Right atrium auricular region (tissue), 2 donors: ENCODE data around the gene CAPZA2. TPM values are rescaled to one million over a fixed set of nuclear protein-coding genes. Genes with fewer than 3 reads are reported as not detected.

ENCODE experiments used
- DNase-seq: peaks from one replicate; pipeline ENCODE4 v3.0.0-alpha.2; 2019; ENCODE audit warnings: low spot score
- H3K27ac ChIP-seq, 2 donors: fragments of 200-600 bp; sonication (generic); 1 replicate in 1 of 2; 2 replicates in 1 of 2; pipeline ENCODE4 v1.5.1; 2016 to 2019
- H3K27me3 ChIP-seq, 2 donors: fragments of 200-600 bp; sonication (generic); one replicate each; pipeline versions ENCODE4 v1.5.1 to v1.6.0; 2017 to 2019
- H3K36me3 ChIP-seq: fragments of 200-600 bp; sonication (generic); one replicate; pipeline ENCODE4 v1.5.1; 2016
- H3K4me1 ChIP-seq, 2 donors: fragments of 200-600 bp; sonication (generic); one replicate each; pipeline versions ENCODE4 v1.5.1 to v1.6.0; 2017 to 2019
- H3K4me3 ChIP-seq, 2 donors: fragments of 200-600 bp; sonication (generic); 1 replicate in 1 of 2; 2 replicates in 1 of 2; pipeline ENCODE4 v1.5.1; 2017 to 2019; ENCODE audit warnings: mild to moderate bottlenecking in 1 of 2, moderate library complexity in 1 of 2
- H3K9me3 ChIP-seq, 2 donors: fragments of 200-600 bp; sonication (generic); one replicate each; pipeline ENCODE4 v1.5.1; 2019
- total RNA-seq, 2 donors: library from RNA; depleted of rRNA; stranded (reverse); fragments of >200 nt; gene quantifications; one replicate each; pipeline ENCODE4 v1.1.0, GENCODE V29; 2016
- TF ChIP-seq, protein P1 (sequence below), 2 donors: fragments of 200-600 bp; sonication (generic); IDR thresholded peaks; one replicate each; pipeline ENCODE4 v1.5.1; 2019; ENCODE audit warnings: antibody characterized with exemption in 2 of 2

The CAPZA2 gene
- total RNA-seq, 2 donors from 2014 or later = 127 to 148 TPM

DNA sequence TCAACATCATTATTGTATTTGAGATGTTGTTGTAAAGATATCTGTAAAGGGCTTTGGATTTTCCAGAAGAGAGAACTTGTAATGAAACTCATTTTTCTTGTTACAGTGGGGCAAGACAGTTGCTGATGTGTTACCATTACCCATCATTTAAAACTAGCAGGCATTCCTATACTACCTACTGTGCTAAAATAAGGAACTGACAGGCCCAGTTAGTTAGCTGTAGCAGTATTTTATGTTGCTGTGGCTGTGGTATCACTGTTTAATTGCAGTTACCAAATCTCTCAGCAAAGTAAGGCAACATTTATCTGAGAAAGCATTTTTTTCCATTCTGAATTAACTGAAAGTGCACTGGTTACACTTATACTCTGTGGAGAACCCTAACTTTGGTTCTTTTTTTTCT, 100.8 kb downstream of the CAPZA2 start:
- Histone ChIP-seq H3K36me3 (no peaks in the 10 kb centered on the region), H3K27me3 (no peaks in the 10 kb centered on the region), H3K27ac (no peak overlapping the region), H3K4me1 (no peaks in the 10 kb centered on the region), H3K9me3 (no peaks in the 10 kb centered on the region), H3K4me3 (no peak overlapping the region)
- no peak for DNase-seq
- TF ChIP-seq, protein P1, sequence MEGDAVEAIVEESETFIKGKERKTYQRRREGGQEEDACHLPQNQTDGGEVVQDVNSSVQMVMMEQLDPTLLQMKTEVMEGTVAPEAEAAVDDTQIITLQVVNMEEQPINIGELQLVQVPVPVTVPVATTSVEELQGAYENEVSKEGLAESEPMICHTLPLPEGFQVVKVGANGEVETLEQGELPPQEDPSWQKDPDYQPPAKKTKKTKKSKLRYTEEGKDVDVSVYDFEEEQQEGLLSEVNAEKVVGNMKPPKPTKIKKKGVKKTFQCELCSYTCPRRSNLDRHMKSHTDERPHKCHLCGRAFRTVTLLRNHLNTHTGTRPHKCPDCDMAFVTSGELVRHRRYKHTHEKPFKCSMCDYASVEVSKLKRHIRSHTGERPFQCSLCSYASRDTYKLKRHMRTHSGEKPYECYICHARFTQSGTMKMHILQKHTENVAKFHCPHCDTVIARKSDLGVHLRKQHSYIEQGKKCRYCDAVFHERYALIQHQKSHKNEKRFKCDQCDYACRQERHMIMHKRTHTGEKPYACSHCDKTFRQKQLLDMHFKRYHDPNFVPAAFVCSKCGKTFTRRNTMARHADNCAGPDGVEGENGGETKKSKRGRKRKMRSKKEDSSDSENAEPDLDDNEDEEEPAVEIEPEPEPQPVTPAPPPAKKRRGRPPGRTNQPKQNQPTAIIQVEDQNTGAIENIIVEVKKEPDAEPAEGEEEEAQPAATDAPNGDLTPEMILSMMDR (IDR thresholded peaks at IDR 0.05) = no peak

DNA sequence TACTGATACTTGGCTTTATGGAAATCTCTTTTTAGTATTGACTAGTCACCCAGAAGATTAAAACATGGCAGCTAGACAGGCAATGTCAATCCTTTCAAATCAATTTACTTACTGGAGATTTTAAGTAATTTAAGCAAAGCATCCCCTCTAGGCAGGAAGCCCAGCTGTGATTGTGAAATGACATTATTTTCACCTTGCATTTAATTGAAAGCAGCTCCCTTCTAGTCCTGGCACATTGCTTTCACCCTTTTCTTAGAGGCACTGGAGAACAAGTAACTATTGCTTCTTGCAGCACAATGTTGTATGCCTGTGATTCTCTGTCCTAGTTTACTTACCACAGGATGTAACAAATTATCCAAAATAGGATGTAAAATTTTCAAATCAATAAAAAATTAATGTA, 104.2 kb downstream of the CAPZA2 start:
- H3K27ac ChIP-seq = no peak overlapping the region
- H3K9me3 ChIP-seq = no peaks in the 10 kb centered on the region
- peaks cover 0 to 13% of the 10 kb centered on the region in 2 donors for H3K4me1 ChIP-seq
- TF ChIP-seq, protein P1 (IDR thresholded peaks at IDR 0.05) = no peak
- no peak for DNase-seq
- H3K27me3 ChIP-seq = no peaks in the 10 kb centered on the region
- H3K4me3 ChIP-seq = no peak overlapping the region
- H3K36me3 ChIP-seq = no peaks in the 10 kb centered on the region

DNA sequence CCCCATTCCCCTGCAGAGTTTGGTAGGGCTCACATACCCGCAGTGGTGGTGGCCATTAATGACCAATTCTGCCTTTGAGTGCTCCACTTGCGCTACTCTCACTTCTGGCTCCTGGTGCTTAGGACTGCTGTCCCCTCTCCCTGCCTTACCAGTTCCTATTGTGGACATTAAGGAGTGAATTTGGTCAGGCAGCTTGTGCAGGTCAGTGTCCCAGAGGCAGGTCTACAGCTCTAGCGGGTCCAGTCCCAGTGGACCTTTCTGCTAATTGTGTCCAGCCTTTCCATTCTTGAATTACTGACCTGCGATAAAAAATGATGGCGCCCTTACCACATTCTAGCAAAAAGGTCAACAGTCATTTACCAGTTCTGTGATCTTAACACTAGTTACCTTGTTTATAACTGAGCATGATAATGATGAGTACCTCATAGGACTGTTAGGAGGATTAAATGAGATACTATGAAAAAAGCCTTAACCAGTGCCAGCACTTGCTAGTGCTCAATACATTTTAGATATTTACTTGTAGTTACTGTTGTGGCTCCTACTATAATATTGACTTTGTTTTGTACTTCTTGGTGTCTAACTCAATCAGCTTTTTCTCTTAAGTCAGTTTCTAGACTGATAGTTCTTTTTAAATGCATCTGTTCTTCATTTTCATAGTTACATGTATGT, 105.0 kb downstream of the CAPZA2 start:
- Histone ChIP-seq H3K9me3 (no peaks in the 10 kb centered on the region), H3K4me1 (peaks cover 0 to 13% of the 10 kb centered on the region in 2 donors), H3K27me3 (no peaks in the 10 kb centered on the region), H3K4me3 (no peak overlapping the region), H3K36me3 (no peaks in the 10 kb centered on the region), H3K27ac (no peak overlapping the region)
- TF ChIP-seq, protein P1 (IDR thresholded peaks at IDR 0.05) = no peak
- no peak for DNase-seq

DNA sequence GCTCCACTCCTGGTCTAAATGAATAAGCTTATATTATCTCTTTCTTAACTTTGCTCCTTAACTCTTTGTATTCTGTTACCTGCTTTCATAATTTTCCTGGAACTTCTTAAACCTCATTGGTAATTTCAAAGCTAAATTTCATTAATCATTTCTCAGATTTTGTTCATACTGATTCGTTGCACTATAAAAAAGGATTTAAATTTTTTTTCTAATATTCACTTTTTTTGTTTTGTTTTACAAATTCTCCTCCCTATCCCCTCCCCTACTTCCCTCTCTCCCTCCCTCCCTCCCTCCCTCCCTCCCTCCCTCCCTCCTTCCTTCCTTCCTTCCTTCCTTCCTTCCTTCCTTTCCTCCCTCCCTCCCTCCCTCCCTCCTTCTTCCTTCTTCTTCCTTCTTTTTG, 105.6 kb downstream of the CAPZA2 start:
- TF ChIP-seq, protein P1 (IDR thresholded peaks at IDR 0.05) = no peak
- Histone ChIP-seq H3K9me3 (no peaks in the 10 kb centered on the region), H3K4me3 (no peak overlapping the region), H3K4me1 (peaks cover 0 to 13% of the 10 kb centered on the region in 2 donors), H3K27ac (no peak overlapping the region), H3K36me3 (no peaks in the 10 kb centered on the region), H3K27me3 (no peaks in the 10 kb centered on the region)
- no peak for DNase-seq

DNA sequence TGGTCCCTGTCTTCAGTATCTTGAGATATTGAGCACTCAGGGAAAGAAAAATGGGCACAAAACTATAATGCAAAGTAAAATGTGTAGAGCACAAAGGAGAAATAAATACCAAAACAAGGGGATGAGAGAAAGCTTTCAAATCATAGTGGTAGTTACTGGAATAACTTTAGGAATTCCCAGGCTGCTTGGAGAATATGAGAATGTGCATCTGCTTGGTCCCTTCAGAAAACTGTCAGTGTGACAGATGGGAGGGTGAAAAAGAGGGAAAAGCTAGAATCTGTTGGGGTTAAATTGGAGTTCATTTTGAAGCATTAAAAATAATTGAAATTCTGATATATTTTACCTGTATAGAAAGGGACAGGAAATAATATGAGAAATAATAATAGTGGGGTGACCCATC, 106.2 kb downstream of the CAPZA2 start:
- Histone ChIP-seq H3K4me3 (no peak overlapping the region), H3K27ac (no peak overlapping the region), H3K36me3 (no peaks in the 10 kb centered on the region), H3K9me3 (no peaks in the 10 kb centered on the region), H3K4me1 (peaks cover 0 to 13% of the 10 kb centered on the region in 2 donors), H3K27me3 (no peaks in the 10 kb centered on the region)
- DNase-seq = no peak
- TF ChIP-seq, protein P1 (IDR thresholded peaks at IDR 0.05) = no peak

DNA sequence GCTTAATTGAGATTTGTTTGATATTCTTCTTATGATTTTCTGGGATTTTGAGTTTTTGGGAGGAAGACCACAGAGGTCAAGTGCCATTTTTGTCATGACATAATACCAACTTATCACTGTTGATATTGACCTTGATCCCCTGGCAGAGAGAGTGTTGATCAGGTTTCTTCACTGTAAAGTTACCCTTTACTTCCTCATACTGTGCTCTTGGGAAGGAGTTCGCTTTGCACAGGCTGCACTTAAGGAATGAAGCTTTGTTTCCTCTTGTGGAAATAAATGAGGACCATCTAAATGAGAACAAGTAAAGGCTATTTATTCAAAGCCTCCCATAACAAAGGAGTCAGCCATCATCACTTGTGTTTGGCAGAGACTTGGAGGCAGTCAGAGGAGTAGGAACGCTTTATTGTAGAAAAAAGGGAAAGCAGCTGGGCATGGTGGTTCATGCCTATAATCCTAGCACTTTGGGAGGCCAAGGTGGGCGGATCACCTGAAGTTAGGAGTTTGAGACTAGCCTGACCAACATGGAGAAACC, 107.0 kb downstream of the CAPZA2 start:
- peaks cover 0 to 13% of the 10 kb centered on the region in 2 donors for H3K4me1 ChIP-seq
- no peak overlapping the region for H3K4me3 ChIP-seq
- DNase-seq = no peak
- H3K27me3 ChIP-seq = no peaks in the 10 kb centered on the region
- TF ChIP-seq, protein P1 (IDR thresholded peaks at IDR 0.05) = no peak
- no peak overlapping the region for H3K27ac ChIP-seq
- no peaks in the 10 kb centered on the region for H3K36me3 ChIP-seq
- no peaks in the 10 kb centered on the region for H3K9me3 ChIP-seq
